Ovary (tissue), 3 donors: Measurements from ENCODE around the gene NBEAL2.

Experiments used
- EP300 ChIP-seq: sonication (generic); formaldehyde crosslinking; IDR thresholded peaks from one replicate; pipeline ENCODE4 v1.6.1; 2017; ENCODE audit warnings: antibody characterized with exemption
- POLR2A ChIP-seq: fragments of 450-650 bp; IDR thresholded peaks from one replicate; pipeline ENCODE4 v1.6.1; 2017; ENCODE audit warnings: antibody characterized with exemption, mild to moderate bottlenecking, moderate library complexity
- TF ChIP-seq, protein P1 (sequence below), 3 donors: fragments of 450-650 bp in 2 of 3; fragments of 200-600 bp in 1 of 3; IDR thresholded peaks; one replicate each; pipeline versions ENCODE4 v1.5.1 to v1.8.0; 2016 to 2022; ENCODE audit warnings: antibody characterized with exemption in 3 of 3, mild to moderate bottlenecking in 1 of 3
- donor health status: DM: no; HTN: no; CAD: no.

DNA sequence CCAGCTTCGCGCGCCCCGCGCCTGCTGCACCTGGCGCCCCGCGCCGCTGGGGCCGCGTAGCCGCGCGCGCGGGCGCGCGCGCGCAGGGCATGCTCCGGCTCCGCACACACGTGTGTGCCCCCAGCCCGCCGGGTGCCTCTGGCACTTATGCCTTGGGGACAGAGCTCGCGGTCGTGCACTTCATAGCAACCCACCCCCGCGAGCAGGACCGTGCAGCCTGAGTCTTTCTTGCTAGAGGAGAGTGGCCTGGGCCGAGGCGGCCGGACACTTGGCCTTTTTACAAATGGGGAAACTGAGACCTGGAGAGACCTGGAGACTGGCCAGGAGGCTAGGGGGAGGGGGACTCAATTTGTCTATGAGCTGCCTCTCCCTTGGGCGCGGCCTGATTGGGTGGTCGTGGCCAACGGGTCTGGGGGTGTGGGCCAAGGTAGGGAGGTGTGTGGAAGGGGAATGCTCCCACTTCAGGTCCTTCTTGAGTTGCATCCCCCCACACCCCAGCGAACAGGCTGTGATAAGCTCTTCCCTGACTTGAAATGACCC is 562 bp downstream of the NBEAL2 start:
- TF ChIP-seq, protein P1, sequence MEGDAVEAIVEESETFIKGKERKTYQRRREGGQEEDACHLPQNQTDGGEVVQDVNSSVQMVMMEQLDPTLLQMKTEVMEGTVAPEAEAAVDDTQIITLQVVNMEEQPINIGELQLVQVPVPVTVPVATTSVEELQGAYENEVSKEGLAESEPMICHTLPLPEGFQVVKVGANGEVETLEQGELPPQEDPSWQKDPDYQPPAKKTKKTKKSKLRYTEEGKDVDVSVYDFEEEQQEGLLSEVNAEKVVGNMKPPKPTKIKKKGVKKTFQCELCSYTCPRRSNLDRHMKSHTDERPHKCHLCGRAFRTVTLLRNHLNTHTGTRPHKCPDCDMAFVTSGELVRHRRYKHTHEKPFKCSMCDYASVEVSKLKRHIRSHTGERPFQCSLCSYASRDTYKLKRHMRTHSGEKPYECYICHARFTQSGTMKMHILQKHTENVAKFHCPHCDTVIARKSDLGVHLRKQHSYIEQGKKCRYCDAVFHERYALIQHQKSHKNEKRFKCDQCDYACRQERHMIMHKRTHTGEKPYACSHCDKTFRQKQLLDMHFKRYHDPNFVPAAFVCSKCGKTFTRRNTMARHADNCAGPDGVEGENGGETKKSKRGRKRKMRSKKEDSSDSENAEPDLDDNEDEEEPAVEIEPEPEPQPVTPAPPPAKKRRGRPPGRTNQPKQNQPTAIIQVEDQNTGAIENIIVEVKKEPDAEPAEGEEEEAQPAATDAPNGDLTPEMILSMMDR (IDR thresholded peaks at IDR 0.05), result no peak
- TF ChIP-seq POLR2A (no peak), EP300 (no peak)
